NCI-H82 (cell line): Measurements from ENCODE around the gene CEACAM4.
"Not testable (repeated sequence)": the region's sequence is repeated elsewhere in the genome, so short reads cannot be mapped to it uniquely, and the experiment has no call there.

Experiments
- DNase-seq: peaks from one replicate; lab custom pipeline; 2025; lab: John Stamatoyannopoulos, UW

Gene CEACAM4

DNA sequence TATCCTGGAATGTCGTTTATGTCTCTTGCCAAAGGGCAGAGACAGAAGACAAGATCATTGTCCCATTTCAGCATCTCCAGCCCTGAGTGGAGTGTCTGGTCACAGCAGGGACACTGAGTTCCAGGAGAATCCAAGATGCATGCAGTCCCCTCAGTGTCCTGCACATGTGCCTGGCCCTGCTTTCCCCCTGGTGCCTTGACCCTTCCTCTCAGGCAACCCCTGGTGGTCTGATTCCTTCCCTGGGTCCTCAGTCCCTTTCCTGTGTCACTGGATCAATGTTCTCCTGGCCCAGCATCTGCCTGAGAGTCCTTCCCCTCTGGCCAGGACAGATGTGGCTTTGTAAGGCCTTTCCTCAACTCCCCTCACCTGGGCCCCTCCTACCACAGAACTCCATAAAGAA is 41.9 kb downstream of the CEACAM4 start:
- DNase-seq = no peak

DNA sequence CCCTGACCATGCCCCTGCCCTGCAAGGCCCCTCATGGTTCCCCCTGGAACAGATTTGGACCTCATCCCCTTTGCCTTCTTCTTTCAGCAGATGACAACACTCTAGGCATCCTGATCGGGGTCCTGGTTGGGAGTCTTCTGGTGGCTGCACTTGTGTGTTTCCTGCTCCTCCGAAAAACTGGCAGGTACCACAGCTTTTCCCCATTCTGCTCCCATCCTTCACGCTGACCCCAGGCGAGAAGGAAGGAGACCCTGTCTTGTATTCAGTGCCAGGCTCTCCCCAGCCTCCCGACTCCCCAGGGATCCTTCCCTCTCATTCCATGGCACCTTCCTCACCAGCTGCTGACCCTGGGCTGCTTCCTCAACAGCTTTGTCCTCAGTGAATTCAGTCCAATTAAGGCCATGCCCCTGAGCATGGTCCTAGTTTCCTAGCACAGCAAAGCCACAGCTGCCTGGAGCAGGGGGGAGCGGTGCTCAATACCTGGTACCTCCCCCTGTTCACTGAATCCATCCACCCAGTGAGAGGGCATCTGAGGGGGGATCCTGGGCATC is 42.5 kb downstream of the CEACAM4 start:
- no peak for DNase-seq

DNA sequence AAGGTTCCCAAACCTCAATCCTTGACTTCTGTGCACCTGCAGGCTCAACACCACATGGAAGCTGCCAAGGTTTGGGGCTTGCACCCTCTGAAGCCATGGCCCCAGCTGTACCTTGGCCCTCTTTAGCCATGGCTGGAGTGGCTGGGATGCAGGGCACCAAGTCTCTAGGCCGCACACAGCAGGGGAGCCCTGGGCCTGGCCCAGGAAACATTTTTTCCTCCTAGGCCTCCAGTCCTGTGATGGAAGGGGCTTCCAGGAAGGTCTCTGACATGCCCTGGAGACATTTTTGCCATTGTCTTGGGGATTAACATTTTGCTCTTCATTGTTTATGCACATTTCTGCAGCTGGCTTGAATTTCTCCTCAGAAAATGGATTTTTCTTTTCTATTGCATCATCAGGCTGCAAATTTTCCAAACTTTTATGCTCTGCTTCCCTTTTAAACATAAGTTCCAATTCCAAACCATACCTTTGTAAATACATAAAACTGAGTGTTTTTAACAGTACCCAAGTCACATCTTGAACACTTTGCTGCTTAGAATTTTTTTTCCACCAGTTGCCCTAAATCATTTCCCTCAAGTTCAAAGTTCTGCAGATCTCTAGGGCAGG is 44.2 kb downstream of the CEACAM4 start:
- DNase-seq = not testable (repeated sequence)

DNA sequence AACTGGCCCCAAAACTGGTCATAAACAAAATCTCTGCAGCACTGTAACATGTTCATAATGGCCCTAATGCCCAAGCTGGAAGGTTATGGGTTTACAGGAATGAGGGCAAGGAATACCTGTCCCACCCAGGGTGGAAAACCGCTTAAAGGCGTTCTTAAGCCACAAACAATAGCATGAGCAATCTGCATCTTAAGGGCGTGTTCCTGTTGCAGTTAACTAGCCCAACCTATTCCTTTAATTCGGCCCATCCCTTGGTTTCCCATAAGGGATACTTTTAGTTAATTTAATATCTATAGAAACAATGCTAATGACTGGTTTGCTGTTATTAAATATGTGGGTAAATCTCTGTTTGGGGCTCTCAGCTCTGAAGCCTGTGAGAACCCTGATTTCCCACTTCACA is 45.8 kb downstream of the CEACAM4 start:
- DNase-seq = not testable (repeated sequence)

DNA sequence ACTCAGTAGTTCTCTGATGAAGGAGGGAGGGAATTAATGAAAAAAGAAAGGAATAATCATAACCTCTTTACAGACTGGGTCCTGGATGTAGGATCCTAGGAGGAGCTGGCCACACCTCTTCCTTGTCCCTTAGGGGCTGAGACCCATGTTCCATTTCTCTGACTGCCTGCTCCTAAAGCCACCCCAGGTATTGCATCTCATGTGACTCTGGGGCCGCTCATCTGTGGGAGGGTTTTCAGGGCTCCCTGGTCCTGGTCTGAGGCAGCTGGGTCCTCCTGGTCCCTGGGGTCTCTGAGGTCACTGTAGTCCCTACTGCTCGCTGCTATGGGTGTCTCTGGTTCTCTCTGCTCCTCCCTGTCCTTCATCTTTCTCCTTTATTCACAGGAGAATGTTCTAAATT is 48.0 kb downstream of the CEACAM4 start:
- no peak for DNase-seq

DNA sequence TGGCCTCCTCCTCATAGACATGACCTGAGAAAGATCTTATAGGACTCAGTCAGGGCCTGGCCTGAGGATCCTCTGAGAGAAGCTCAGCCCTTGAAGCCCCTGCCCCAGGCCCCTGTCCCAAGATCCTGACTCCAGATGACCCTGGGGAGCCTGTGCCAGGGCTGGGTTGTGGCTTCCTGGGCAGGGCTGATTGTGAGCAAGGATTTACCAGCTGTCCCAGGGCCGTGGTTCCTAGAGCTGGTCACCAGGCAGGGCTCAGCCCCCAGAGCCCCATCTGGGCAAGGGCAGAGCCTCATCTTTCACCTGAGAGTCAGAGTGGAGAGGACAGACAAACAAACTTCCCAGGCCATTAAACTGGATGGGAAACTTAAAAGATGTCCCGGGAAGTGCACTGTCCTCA is 49.0 kb downstream of the CEACAM4 start:
- DNase-seq = no peak

DNA sequence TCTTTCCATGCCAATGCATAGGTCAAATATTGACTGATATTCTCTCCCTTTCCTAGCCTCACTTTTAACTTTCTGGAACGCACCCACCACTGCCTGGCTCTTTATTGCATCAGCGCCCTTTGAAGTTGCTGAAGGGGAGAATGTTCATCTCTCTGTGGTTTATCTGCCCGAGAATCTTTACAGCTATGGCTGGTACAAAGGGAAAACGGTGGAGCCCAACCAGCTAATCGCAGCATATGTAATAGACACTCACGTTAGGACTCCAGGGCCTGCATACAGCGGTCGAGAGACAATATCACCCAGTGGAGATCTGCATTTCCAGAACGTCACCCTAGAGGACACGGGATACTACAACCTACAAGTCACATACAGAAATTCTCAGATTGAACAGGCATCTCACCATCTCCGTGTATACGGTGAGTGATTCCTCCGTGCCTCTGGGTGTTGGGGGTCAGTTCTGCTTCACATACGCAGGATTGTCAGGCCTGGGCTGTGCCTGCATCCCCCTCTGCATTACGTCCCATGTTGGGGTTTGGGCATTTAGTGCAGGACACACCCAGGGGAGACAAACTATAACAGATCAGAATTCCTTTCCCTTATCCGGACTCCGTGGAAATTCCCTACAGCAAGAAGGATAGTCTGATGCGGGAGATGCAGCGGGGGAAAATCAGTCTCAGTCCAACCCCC is 49.6 kb downstream of the CEACAM4 start:
- DNase-seq = no peak

DNA sequence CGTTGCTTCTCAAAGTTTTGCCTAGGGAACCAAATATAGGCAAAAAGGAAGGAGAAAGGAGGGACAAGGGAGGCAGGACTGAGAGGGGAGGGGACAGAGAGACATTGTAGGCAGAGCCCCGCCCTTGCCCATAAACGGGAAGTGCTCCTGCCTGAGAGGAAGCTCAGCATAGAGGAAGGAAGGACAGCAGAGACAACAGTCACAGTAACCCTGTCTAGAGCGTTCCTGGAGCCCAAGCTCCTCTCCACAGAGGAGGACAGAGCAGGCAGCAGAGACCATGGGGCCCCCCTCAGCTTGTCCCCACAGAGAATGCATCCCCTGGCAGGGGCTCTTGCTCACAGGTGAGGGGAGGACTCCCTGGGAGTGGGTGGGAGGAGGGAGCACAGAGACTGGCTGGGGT is 50.9 kb downstream of the CEACAM4 start, which contains the start of gene CEACAM21:
CEACAM21 (plus strand) TSS at position 169 of the 400 bp plus-strand sequence; CDS start at position 278, 109 bp downstream.
- DNase-seq = no peak

DNA sequence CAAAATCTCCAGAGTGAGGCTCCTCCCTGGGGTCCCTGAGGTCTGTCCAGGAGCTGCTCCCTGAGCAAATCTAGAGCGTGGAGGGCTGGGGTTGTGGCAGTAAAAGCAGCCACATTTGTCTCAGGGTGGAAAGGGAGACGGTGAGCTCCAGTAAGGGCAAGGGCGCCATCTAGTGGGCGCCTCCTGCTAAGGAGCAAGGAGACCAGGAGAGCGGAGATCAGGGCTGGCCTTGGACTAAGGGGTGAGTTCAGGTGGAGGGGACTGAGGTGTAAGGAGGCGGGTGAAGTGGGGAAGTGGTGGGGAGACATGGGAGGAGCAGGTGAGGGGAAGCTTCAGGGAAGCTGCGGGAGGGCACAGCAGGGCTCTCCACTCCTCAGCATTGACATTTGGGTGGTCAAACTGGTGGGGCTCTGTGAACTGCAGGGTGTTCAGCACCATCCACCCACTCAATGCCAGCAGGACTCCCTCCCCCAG is 56.2 kb downstream of the CEACAM4 start:
- peak; percentile 93 for DNase-seq

DNA sequence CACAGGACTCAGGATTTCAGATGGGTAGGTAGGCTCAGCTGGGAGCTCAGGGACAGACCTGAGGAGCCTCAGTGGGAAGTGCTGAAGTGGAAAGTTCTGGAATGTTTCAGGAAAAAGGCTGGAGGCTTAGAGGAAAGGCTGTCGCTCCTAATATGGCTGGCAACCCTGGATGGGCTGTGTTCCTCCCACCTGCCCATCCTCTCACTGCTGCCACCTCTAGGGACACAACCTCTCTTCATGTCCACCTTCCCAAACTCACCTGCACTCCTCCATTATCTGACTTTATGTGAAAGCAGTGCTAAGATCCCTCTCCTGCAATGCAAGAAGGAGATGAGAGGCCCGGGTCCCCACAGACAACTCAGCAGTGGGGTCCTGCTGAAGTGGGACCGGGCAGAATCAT is 56.7 kb downstream of the CEACAM4 start:
- DNase-seq = no peak

DNA sequence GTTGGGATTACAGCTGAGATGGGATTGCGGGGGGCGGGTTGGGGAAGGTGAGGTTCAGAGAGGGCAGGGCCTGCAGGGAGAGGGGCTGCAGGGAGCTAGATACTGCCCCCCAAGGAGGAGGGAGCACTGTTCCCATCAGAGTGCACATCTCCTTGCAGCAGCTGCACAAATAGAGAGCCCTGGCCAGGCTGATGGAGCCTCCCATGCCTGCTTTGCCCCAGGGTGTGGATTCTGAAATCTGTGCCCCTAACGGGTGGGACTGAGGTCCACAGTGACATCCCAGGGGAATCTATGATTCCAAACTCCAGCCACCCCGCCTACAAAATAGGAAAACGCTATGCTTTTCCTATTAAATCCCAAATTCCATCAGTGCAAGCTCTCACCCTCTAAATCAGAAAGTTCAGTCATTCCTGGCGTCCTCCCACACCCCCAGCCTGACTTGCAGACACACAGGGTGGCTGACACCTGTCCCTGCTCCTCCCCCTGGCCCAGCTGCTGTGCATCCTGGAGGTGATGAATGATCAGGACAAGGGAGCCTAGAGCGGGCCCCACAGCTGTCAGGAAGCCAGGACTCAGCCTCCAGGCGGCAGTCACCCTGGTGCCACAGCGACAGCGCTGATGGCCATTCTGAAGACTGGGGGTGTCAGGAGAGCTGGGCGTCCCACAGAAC is 57.3 kb downstream of the CEACAM4 start:
- peak; percentile 38 for DNase-seq
